ENCODE results near the gene MIPOL1.

DNA sequence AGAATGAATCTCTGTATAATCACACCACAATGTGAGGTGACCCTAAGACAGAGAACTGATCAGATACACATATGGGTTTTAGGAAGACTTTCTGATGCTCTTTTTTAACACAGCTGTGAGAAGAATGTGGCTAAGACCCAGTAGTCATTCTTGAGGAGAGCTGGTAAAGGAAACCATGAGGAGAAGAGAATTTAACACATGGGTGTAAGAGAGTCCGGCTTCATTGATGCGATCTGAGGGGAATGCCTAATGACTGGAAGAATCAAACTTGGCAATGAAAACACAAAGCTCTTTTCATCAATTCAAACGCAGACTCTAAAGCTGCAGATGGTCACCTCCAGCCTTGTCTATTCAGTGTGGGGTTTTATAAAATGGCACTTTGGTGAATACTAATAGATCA, 318.0 kb downstream of the MIPOL1 start:
- TF ChIP-seq, protein P1, sequence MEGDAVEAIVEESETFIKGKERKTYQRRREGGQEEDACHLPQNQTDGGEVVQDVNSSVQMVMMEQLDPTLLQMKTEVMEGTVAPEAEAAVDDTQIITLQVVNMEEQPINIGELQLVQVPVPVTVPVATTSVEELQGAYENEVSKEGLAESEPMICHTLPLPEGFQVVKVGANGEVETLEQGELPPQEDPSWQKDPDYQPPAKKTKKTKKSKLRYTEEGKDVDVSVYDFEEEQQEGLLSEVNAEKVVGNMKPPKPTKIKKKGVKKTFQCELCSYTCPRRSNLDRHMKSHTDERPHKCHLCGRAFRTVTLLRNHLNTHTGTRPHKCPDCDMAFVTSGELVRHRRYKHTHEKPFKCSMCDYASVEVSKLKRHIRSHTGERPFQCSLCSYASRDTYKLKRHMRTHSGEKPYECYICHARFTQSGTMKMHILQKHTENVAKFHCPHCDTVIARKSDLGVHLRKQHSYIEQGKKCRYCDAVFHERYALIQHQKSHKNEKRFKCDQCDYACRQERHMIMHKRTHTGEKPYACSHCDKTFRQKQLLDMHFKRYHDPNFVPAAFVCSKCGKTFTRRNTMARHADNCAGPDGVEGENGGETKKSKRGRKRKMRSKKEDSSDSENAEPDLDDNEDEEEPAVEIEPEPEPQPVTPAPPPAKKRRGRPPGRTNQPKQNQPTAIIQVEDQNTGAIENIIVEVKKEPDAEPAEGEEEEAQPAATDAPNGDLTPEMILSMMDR (IDR thresholded peaks at IDR 0.05), result no peak
- no peak for TF ChIP-seq POLR2A (IDR thresholded peaks at IDR 0.05)
